ENCODE results near the gene RELT.

The RELT gene

DNA sequence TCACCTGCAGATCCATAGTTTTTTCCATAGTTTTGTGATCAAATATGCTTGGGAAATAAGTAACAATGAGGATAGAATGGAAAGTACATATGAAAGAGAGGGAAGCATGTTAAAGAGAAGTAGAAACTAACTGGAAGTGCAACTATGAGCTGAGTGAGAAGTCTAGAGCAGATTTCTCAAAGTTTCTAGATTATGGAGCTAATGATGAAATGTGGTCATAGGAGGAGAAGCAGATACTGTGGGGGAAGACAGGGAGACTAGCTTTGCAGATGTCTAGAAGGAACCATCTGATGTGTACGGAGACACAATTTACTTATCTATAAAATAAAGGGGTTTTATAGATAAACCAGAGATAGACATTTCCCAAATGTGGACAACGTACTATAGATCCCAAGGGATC is 37.1 kb downstream of the RELT start:
- no peak for TF ChIP-seq Cebpa-rat (IDR thresholded peaks at IDR 0.05)
- H3K9ac ChIP-seq = peak overlapping the region in 1 of 11 experiments; percentile 11; a peak in 1 of 22 replicates
- H3K4me3 ChIP-seq = no peak overlapping the region
- peaks cover 0 to 90% (median 15%) of the 10 kb centered on the region in 10 experiments; a peak in 12 of 20 replicates for H3K4me1 ChIP-seq
- H3K4me2 ChIP-seq = peak overlapping the region in 4 of 11 experiments; percentile 24 to 82 (median 54); a peak in 6 of 22 replicates
- H3K27ac ChIP-seq = peak overlapping the region in 4 of 11 experiments; percentile 34 to 71 (median 58); a peak in 6 of 22 replicates
- H3K9me3 ChIP-seq (replicated peaks in 1 of 11) = peaks cover 0 to 5% (median 0%) of the 10 kb centered on the region in 11 experiments; a peak in 6 of 22 replicates
- peaks cover 36 to 96% (median 61%) of the 10 kb centered on the region in 11 experiments for H3K36me3 ChIP-seq
- no peaks in the 10 kb centered on the region; a peak in 2 of 22 replicates for H4K20me1 ChIP-seq
- no peaks in the 10 kb centered on the region for H3K27me3 ChIP-seq

DNA sequence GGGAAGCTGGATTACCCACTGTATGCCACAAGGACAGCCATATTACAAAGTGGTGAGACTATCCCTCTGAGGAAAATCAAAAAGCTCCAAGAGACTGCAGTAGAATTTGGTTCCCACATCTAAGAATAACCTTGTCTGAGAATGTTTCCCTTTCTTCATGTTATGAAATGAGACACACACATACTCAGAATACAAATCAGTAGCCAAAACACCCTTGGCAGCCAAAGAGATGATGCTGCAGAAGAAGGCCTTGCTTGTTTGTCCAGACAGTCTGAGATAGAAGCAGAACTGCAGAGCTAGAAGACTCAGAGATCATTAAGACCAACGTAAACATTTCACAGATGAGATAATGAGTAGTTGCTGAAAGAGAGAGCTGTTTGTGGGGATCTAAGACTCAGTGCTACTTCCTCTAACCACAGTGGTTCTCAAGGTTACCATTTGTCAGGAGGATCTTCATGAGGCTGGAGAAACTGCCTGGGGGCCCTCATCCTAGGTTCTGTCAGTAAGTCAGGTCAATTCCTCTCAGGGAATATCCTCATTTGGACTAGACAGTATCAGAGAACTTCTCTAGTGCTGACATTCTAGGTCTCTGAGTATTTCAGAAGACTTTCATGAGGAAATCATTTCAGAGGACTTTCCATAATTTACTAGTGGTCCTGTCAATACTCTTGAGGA is 38.9 kb downstream of the RELT start:
- Histone ChIP-seq H3K4me2 (peak overlapping the region in 5 of 11 experiments; percentile 30 to 82 (median 34); a peak in 10 of 22 replicates), H3K27ac (peak overlapping the region in 5 of 11 experiments; percentile 38 to 71 (median 44); a peak in 9 of 22 replicates), H3K4me3 (no peak overlapping the region), H3K4me1 (peaks cover 0 to 79% (median 15%) of the 10 kb centered on the region in 10 experiments; a peak in 12 of 20 replicates), H4K20me1 (no peaks in the 10 kb centered on the region; a peak in 1 of 22 replicates), H3K9ac (peak overlapping the region in 3 of 11 experiments; percentile 19 to 52 (median 46); a peak in 4 of 22 replicates), H3K9me3 (replicated peaks in 1 of 11) (peaks cover 0 to 8% (median 0%) of the 10 kb centered on the region in 11 experiments; a peak in 6 of 22 replicates), H3K36me3 (peaks cover 33 to 96% (median 60%) of the 10 kb centered on the region in 11 experiments), H3K27me3 (no peaks in the 10 kb centered on the region)
- no peak for TF ChIP-seq Cebpa-rat (IDR thresholded peaks at IDR 0.05)

GRCh38 chr11:73415854-73416615 is 39.8 kb downstream of the RELT start:
- H3K9ac ChIP-seq = 0 out of 22 replicates have a peak overlapping the region, but pooled peaks of 1 of the 11 experiments have one; percentile 8
- peaks cover 0 to 8% (median 0%) of the 10 kb centered on the region in 11 experiments; a peak in 6 of 22 replicates for H3K9me3 ChIP-seq (replicated peaks in 1 of 11)
- no peak overlapping the region for H3K4me3 ChIP-seq
- no peak for TF ChIP-seq Cebpa-rat (IDR thresholded peaks at IDR 0.05)
- H3K27me3 ChIP-seq = no peaks in the 10 kb centered on the region
- peak overlapping the region in 4 of 11 experiments; percentile 32 to 82 (median 56); a peak in 6 of 22 replicates for H3K4me2 ChIP-seq
- H3K36me3 ChIP-seq = peaks cover 27 to 94% (median 56%) of the 10 kb centered on the region in 11 experiments
- no peaks in the 10 kb centered on the region; a peak in 1 of 22 replicates for H4K20me1 ChIP-seq
- peak overlapping the region in 5 of 11 experiments; percentile 38 to 71 (median 44); a peak in 6 of 22 replicates for H3K27ac ChIP-seq
- peaks cover 0 to 75% (median 15%) of the 10 kb centered on the region in 10 experiments; a peak in 12 of 20 replicates for H3K4me1 ChIP-seq

GRCh38 chr11:73416786-73417185 is 40.6 kb downstream of the RELT start:
- Histone ChIP-seq H3K4me3 (no peak overlapping the region), H4K20me1 (no peaks in the 10 kb centered on the region; a peak in 1 of 22 replicates), H3K36me3 (peaks cover 26 to 88% (median 48%) of the 10 kb centered on the region in 11 experiments), H3K27ac (peak overlapping the region in 1 of 11 experiments; percentile 57; a peak in 1 of 22 replicates), H3K9me3 (replicated peaks in 1 of 11) (peaks cover 0 to 8% (median 0%) of the 10 kb centered on the region in 11 experiments; a peak in 6 of 22 replicates), H3K27me3 (no peaks in the 10 kb centered on the region), H3K9ac (no peak overlapping the region), H3K4me1 (peaks cover 0 to 75% (median 15%) of the 10 kb centered on the region in 10 experiments; a peak in 12 of 20 replicates), H3K4me2 (peak overlapping the region in 3 of 11 experiments; percentile 30 to 82 (median 32); a peak in 6 of 22 replicates)
- TF ChIP-seq Cebpa-rat (IDR thresholded peaks at IDR 0.05) = no peak

- H3K4me2 ChIP-seq = no peak overlapping the region
- H3K4me3 ChIP-seq = no peak overlapping the region
Observed at GRCh38 chr11:73420136-73420535, 43.9 kb downstream of the RELT start.

GRCh38 chr11:73422886-73423285 is 46.7 kb downstream of the RELT start:
- no peak overlapping the region for H3K9ac ChIP-seq
- peaks cover 20 to 30% (median 23%) of the 10 kb centered on the region in 11 experiments for H3K36me3 ChIP-seq
- no peaks in the 10 kb centered on the region for H3K27me3 ChIP-seq
- peaks cover 0 to 7% (median 0%) of the 10 kb centered on the region in 11 experiments; a peak in 6 of 22 replicates for H3K9me3 ChIP-seq (replicated peaks in 1 of 11)
- peaks cover 0 to 74% (median 19%) of the 10 kb centered on the region in 10 experiments; a peak in 14 of 20 replicates for H3K4me1 ChIP-seq
- H3K4me2 ChIP-seq = peak overlapping the region in 4 of 11 experiments; percentile 42 to 97 (median 84); a peak in 8 of 22 replicates
- peak overlapping the region in 4 of 11 experiments; percentile 41 to 80 (median 75); a peak in 6 of 22 replicates for H3K27ac ChIP-seq
- TF ChIP-seq Cebpa-rat (IDR thresholded peaks at IDR 0.05) = no peak
- H4K20me1 ChIP-seq = no peaks in the 10 kb centered on the region; a peak in 1 of 22 replicates
- H3K4me3 ChIP-seq = no peak overlapping the region

More at GRCh38 chr11:73420136-73420535, 43.9 kb downstream of the RELT start:
- Histone ChIP-seq H3K36me3 (peaks cover 26 to 57% (median 38%) of the 10 kb centered on the region in 11 experiments), H3K27me3 (no peaks in the 10 kb centered on the region), H3K27ac (no peak overlapping the region), H3K9ac (no peak overlapping the region), H4K20me1 (no peaks in the 10 kb centered on the region; a peak in 2 of 22 replicates), H3K9me3 (replicated peaks in 1 of 11) (peaks cover 0 to 8% (median 0%) of the 10 kb centered on the region in 11 experiments; a peak in 6 of 22 replicates), H3K4me1 (peaks cover 0 to 74% (median 17%) of the 10 kb centered on the region in 10 experiments; a peak in 14 of 20 replicates)
- no peak for TF ChIP-seq Cebpa-rat (IDR thresholded peaks at IDR 0.05)

DNA sequence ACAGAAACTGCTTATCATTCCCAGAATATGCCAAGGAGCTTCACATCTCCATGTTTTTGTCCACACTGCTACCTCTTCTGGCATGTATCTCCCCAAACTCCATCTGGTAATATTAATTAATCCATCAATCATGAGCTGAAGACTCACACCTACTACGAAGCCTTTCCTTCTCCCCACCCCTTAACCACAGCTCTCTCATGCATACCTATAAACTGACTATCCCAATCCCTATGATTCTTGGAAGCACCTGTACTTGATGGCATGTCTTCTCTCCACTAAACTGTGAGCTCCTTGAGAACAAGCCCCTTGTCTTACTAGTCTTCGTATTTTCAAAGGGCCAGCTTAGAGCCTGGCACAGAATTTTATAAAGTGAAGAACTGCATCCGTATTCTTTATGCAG is 47.3 kb downstream of the RELT start:
- Histone ChIP-seq H3K27me3 (no peaks in the 10 kb centered on the region), H3K27ac (peak overlapping the region in 5 of 11 experiments; percentile 5 to 80 (median 78); a peak in 6 of 22 replicates), H4K20me1 (no peaks in the 10 kb centered on the region; a peak in 1 of 22 replicates), H3K4me3 (no peak overlapping the region), H3K36me3 (peaks cover 14 to 29% (median 17%) of the 10 kb centered on the region in 11 experiments; a peak in 21 of 22 replicates), H3K4me1 (peaks cover 0 to 74% (median 19%) of the 10 kb centered on the region in 10 experiments; a peak in 14 of 20 replicates), H3K9me3 (replicated peaks in 1 of 11) (peaks cover 0 to 1% (median 0%) of the 10 kb centered on the region in 11 experiments; a peak in 1 of 22 replicates), H3K4me2 (peak overlapping the region in 4 of 11 experiments; percentile 42 to 97 (median 84); a peak in 6 of 22 replicates), H3K9ac (no peak overlapping the region)
- TF ChIP-seq Cebpa-rat (IDR thresholded peaks at IDR 0.05) = no peak

- 0 out of 22 replicates have a peak, but pooled peaks of 1 of the 11 experiments have one; percentile 17 for TF ChIP-seq Cebpa-rat (IDR thresholded peaks at IDR 0.05)
Observed at GRCh38 chr11:73425108-73425507, 48.9 kb downstream of the RELT start.

More at GRCh38 chr11:73425108-73425507, 48.9 kb downstream of the RELT start:
- Histone ChIP-seq H3K4me2 (peak overlapping the region in 7 of 11 experiments; percentile 34 to 97 (median 83); a peak in 14 of 22 replicates), H3K9me3 (replicated peaks in 1 of 11) (no peaks in the 10 kb centered on the region), H3K4me3 (no peak overlapping the region), H3K36me3 (peaks cover 3 to 30% (median 17%) of the 10 kb centered on the region in 11 experiments; a peak in 17 of 22 replicates), H3K27ac (peak overlapping the region in 8 of 11 experiments; percentile 10 to 80 (median 71); a peak in 15 of 22 replicates), H3K4me1 (peaks cover 0 to 88% (median 19%) of the 10 kb centered on the region in 10 experiments; a peak in 14 of 20 replicates), H3K9ac (peak overlapping the region in 5 of 11 experiments; percentile 4 to 54 (median 47); a peak in 7 of 22 replicates), H4K20me1 (no peaks in the 10 kb centered on the region; a peak in 1 of 22 replicates), H3K27me3 (no peaks in the 10 kb centered on the region)

Data from BLaER1 treated with 17β-estradiol and CSF1 and Interleukin-3, amounts not matched to agents 10 nM and 100 nM (cell line).